Forelimb muscle (tissue), 1 donor: Measurements from ENCODE around the gene INTS4. TPM values are rescaled to one million over a fixed set of nuclear protein-coding genes. Genes with fewer than 3 reads are reported as not detected.
"Not testable (repeated sequence)": the region's sequence is repeated elsewhere in the genome, so short reads cannot be mapped to it uniquely, and the experiment has no call there.

Experiments
- DNase-seq: peaks from one replicate; pipeline ENCODE4 v3.0.0-alpha.2; 2013; ENCODE audit warnings: low read depth
- polyA plus RNA-seq: library from polyadenylated mRNA; unstranded; fragments of 120-200 nt; gene quantifications from one replicate; pipeline ENCODE4 v1.2.1, GENCODE V29; 2013; ENCODE audit not compliant: insufficient read length

The INTS4 gene
- polyA plus RNA-seq, 1 donor = 24.4 TPM

- DNase-seq = not testable (repeated sequence)
Observed at GRCh38 chr11:77943296-77943695, 51.2 kb downstream of the INTS4 start.

- DNase-seq = not testable (repeated sequence)
Observed at GRCh38 chr11:77942465-77942864, 52.0 kb downstream of the INTS4 start.

GRCh38 chr11:77933596-77933995, 60.9 kb downstream of the INTS4 start:
- DNase-seq = not testable (repeated sequence)

- DNase-seq = not testable (repeated sequence)
Observed at GRCh38 chr11:77930334-77931208, 63.9 kb downstream of the INTS4 start.

GRCh38 chr11:77917713-77918112, 76.8 kb downstream of the INTS4 start:
- not testable (repeated sequence) for DNase-seq

DNA sequence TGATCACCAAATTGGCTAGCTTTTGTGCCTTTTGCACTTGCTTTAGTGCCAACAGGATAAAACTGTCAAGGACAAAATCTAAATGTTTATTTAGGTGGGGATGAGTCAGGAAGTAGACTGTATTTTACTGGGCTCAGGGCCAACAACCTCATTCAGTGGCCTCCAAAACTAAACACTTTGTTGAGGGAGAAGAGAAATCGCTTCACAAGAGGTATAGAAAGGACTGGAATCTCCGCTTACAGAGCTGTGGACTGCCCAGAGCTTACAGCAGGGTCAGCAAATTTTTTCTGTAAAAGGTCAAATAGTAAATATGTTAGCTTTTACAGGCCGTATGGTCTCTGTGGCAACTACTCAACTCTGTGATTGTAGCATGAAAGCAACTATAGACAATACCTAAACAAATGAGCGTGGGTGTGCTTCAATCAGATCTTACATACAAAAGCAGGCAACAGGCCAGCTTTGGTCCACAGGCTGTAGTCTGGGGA, 80.1 kb downstream of the INTS4 start:
- not testable (repeated sequence) for DNase-seq

- DNase-seq = not testable (repeated sequence)
Observed at GRCh38 chr11:77913608-77914306, 80.7 kb downstream of the INTS4 start.

DNA sequence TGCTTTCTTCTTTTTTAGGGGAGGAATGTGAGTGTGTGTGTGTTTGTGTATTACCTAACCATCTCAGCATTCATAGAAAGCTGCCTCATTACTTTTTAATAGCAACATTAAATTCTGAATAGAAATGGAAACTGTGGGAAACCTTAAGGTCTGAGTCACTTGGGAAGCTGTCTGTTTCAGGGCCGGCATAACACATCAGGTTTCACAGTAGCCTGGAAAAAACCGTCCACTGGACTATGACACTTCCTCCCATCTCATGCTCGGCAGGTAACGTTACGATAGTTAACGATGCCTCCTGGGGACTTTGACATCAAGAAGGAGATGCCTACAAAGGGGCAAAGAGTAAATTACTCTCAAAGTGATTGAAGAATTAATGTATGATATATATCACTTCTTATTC, 83.6 kb downstream of the INTS4 start:
- DNase-seq = not testable (repeated sequence)

DNA sequence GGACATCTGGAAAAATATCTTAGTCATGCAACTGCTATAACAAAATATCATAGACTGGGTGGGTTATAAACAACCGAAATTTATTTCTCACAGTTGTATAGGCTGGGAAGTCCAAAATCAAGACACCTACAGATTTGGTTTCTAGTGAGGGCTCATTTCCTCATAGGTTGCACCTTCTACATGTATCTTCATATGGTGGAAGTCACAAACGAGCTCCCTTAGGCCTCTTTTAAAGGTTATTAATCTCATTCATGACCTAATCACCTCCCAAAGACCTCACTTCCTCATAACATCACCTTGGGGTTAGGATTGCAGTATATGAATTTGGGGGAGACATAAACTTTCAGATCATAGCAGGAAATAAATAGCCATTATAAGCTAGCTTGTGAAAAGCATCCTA, 85.2 kb downstream of the INTS4 start:
- DNase-seq = no peak

GRCh38 chr11:77908835-77909234, 85.6 kb downstream of the INTS4 start:
- DNase-seq = no peak

DNA sequence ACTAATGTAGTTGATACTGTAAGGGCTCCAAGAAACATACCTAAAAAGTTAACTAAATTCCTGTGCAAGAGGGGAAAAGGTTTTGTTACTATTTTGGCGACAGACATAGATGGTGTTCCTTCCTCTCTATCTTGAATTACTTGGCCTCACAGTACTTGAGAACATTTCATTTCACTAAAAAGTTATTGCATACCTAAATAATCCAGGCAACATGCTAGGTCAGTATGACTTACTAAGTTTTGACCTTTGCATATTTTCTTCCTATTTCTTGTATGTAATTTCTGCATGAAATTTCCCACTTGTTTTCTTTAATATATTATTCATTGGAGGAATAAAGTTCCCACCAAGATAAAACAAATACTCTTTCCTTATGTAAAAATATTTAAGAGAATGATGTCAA, 99.5 kb downstream of the INTS4 start:
- DNase-seq = not testable (repeated sequence)

DNA sequence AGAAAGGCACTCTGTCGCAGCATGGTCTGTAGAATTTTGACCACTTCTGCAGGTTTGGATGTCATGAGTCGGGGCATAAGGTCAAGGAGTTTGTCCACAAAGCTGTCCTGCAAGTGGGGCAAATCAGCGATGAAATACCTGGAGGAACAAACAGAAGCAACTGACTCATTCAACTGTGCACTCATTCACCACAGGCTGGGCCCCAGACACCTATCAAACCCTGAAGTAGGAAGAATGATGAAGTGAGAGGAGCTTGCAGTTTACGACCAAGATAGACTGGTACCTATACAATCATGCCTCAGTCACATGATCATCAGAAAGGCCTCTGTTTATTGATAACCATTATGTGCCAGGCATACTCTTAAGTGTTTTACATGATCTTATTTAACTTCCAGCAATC, 102.8 kb downstream of the INTS4 start:
- DNase-seq = not testable (repeated sequence)

- not testable (repeated sequence) for DNase-seq
Observed at GRCh38 chr11:77891256-77891655, 103.2 kb downstream of the INTS4 start.

DNA sequence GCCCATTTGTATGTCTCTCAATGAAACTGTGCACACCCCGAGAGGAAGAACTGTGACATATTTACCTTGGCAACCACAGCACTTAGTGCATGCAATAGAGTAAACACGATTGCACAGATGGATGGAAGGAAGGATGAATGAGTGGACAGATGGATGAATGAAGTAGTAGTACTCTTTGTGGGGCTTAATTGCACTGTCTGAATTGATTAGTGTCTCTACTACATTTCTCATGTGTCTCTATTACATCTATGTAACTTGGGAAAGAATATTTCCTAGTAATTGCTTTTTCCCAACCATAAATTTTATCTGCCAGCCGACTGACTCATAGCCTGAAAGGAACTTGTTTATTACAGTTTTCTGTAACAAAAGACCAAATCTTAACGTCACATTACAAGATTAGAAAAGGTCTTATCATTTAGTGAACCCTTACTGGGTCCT, 103.8 kb downstream of the INTS4 start:
- not testable (repeated sequence) for DNase-seq

GRCh38 chr11:77890100-77890614, 104.3 kb downstream of the INTS4 start:
- DNase-seq = not testable (repeated sequence)

DNA sequence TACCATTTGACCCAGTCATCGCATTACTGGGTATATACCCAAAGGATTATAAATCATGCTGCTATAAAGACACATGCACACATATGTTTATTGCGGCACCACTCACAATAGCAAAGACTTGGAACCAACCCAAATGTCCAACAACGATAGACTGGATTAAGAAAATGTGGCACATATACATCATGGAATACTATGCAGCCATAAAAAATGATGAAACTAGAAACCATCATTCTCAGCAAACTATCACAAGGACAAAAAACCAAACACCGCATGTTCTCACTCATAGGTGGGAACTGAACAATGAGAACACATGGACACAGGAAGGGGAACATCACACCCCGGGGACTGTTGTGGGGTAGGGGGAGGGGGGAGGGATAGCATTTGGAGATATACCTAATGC, 105.4 kb downstream of the INTS4 start:
- not testable (repeated sequence) for DNase-seq

DNA sequence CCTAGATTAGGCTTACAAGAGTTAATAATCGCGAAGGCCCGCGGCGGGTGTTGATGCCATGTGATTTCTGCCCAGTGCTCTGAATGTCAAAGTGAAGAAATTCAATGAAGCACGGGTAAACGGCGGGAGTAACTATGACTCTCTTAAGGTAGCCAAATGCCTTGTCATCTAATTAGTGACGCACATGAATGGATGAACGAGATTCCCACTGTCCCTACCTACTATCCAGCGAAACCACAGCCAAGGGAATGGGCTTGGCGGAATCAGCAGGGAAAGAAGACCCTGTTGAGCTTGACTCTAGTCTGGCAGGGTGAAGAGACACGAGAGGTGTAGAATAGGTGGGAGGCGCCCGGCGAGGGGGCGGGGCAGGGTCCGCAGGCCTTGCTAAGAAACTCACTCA, 108.1 kb downstream of the INTS4 start:
- DNase-seq = no peak

- no peak for DNase-seq
Observed at GRCh38 chr11:77884829-77885190, 109.7 kb downstream of the INTS4 start.

GRCh38 chr11:77884186-77884828, 110.2 kb downstream of the INTS4 start:
- no peak for DNase-seq

- DNase-seq = no peak
Observed at GRCh38 chr11:77883775-77884174, 110.7 kb downstream of the INTS4 start.

DNA sequence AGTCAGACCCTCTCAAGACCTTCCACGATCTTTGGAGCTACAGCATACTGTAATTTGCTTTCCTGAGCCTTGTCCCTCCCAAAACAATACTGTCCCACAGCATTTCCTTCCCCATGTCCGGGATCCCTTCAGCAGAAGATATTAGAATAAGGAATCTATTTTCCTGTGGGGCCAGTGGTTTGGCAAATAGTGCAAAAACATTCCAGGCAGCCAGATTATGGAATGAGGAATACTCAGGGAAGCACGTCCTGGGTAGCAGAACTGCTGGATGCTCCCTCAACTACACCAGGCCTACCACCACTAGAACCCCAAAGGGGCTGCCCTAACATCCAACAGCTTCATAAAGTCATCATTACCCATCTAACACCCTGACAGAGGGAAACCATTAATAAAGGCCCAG, 112.1 kb downstream of the INTS4 start:
- DNase-seq = no peak

DNA sequence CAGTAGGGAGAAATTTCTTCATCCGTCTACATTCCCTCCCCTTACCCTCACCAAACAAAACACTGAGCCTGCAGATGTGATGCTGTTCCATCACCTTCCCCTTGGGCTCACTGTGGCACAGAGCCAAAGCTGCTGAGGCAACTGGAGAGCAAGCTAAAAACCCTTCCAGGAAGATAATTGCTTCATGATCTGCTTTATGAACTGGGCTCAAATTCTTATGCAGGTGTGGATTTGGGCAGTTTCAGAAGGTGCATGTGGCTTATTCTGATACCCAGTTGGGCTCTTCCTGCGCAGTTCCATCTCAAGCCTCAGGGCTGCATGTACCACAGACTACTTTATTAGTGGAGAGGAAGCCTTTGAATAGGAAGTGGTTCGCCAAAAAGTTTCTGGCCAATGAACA, 115.2 kb downstream of the INTS4 start:
- peak; percentile 28 for DNase-seq
